GM12801 (cell line): ENCODE data around the gene USO1.

ENCODE experiments used
- TF ChIP-seq, protein P1 (sequence below): IDR thresholded peaks from one replicate; pipeline ENCODE4 v1.5.1; 2011; ENCODE audit warnings: control low read depth; ENCODE audit not compliant: insufficient read length; ENCODE audit errors: extremely low read depth

Gene USO1

DNA sequence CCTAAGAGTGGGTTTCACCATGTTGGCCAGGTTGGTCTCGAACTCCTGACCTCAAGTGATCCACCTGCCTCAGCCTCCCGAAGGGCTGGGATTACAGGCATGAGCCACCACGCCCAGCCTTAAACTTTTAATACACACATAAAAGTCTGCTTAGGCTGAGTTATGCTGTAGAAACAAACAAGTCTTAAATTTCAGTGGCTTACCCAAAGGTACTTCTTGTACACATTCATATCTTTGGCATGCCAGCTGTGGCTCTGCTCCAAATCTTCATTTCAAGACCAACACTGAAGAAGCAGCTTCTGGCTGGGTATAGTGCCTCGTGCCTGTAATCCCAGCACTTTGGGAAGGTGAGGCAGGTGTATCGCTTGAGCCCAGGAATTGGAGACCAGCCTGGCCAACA lies 97.6 kb downstream of the USO1 start:
- TF ChIP-seq, protein P1, sequence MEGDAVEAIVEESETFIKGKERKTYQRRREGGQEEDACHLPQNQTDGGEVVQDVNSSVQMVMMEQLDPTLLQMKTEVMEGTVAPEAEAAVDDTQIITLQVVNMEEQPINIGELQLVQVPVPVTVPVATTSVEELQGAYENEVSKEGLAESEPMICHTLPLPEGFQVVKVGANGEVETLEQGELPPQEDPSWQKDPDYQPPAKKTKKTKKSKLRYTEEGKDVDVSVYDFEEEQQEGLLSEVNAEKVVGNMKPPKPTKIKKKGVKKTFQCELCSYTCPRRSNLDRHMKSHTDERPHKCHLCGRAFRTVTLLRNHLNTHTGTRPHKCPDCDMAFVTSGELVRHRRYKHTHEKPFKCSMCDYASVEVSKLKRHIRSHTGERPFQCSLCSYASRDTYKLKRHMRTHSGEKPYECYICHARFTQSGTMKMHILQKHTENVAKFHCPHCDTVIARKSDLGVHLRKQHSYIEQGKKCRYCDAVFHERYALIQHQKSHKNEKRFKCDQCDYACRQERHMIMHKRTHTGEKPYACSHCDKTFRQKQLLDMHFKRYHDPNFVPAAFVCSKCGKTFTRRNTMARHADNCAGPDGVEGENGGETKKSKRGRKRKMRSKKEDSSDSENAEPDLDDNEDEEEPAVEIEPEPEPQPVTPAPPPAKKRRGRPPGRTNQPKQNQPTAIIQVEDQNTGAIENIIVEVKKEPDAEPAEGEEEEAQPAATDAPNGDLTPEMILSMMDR = no peak

DNA sequence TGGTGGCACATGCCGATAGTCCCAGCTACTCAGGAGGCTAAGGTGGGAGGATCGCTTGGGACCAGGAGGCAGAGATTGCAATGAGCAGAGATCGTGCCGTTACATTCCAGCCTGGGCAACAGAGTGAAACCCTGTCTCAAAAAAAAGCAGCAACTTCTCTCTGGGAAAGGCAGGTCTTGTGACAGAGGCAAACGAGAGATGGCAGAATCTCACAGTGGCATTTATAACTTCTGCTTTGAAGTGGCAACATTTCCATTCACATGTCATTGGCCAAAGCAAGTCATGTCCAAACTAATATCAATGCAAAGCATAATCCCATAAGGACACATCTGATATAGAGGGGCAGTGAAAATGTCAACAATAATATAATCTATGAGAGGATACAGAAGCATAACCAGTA lies 98.0 kb downstream of the USO1 start:
- TF ChIP-seq, protein P1 = no peak

- TF ChIP-seq, protein P1 = no peak
Observed at GRCh38 chr4:75823812-75824211, 99.4 kb downstream of the USO1 start.

DNA sequence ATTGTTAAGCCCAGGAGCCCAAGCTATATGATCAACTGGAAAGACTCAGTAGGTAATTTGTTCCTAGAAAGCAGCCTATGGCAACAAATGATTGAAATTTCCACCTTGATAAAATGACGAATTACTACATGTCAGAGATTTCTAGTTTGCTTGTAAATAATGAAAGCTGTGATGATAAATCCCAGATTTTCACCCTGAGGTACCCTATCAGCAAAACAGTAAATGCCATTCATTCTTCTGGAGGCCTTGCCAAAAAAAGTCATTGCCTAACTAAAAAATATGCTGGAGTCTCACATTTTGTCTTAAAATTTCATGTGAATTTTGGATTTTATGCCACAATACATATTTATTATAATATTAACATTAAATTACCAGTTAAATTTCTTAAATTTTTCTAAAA lies 106.5 kb downstream of the USO1 start:
- TF ChIP-seq, protein P1 = no peak

GRCh38 chr4:75831856-75832405 lies 107.6 kb downstream of the USO1 start:
- TF ChIP-seq, protein P1 = no peak

GRCh38 chr4:75834095-75834771 lies 109.9 kb downstream of the USO1 start:
- TF ChIP-seq, protein P1 = no peak

- TF ChIP-seq, protein P1 = no peak
Observed at GRCh38 chr4:75834772-75835154, 110.4 kb downstream of the USO1 start.
